ENCODE measurements around the gene IKZF1. TPM values are rescaled to one million over a fixed set of nuclear protein-coding genes. Genes with fewer than 3 reads are reported as not detected.
"Not testable (repeated sequence)": the region's sequence is repeated elsewhere in the genome, so short reads cannot be mapped to it uniquely, and the experiment has no call there.

IKZF1 gene
- total RNA-seq, 1 experiment from 2014 or later = 3.7 TPM

DNA sequence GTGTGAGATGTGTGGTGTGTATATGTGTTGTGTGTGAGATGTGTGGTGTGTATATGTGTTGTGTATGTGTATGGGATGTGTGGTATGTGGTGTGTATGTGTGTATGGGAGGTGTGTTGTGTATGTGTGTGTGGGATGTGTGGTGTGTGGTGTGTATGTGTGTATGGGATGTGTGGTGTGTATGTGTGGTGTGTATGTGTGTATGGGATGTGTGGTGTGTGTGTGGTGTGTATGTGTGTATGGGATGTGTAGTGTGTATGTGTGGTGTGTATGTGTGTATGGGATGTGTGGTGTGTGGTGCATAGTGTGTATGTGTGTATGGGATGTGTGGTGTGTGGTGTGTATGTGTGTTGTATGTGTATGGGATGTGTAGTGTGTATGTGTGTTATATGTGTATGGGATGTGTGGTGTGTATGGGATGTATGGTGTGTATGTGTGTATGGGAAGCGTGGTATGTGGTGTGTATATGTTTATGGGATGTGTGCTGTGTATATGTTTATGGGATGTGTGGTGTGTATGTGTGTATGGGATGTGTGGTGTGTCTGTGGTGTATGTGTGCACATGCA is 30.8 kb downstream of the IKZF1 start:
- intact Hi-C loops (cut with micrococcal nuclease; ENCODE audit: unreplicated experiment) = no loop called here
- no peak for TF ChIP-seq EZH2 (IDR thresholded peaks at IDR 0.05; ENCODE audit: borderline replicate concordance, low read depth, low read length, poor library complexity, severe bottlenecking)
- TF ChIP-seq CTCF (conservative IDR thresholded peaks at IDR 0.05; ENCODE audit: low read depth, low read length) = no peak
- Histone ChIP-seq H3K36me3 (ENCODE audit: insufficient read depth, low read length, poor library complexity, severe bottlenecking) (no peaks in the 10 kb centered on the region), H3K27ac (ENCODE audit: low read depth, low read length, poor library complexity, severe bottlenecking) (no peak overlapping the region), H3K27me3 (replicated peaks; ENCODE audit: insufficient read depth, low read depth, low read length, poor library complexity) (no peaks in the 10 kb centered on the region), H3K4me3 (ENCODE audit: low read depth, low read length, poor library complexity, severe bottlenecking) (no peak overlapping the region), H3K9me3 (ENCODE audit: low read depth, low read length, poor library complexity, severe bottlenecking) (no peaks in the 10 kb centered on the region), H3K4me1 (ENCODE audit: insufficient read depth, low read length, poor library complexity, severe bottlenecking) (peaks cover 11% of the 10 kb centered on the region)
- POLR2A ChIA-PET (ENCODE audit: low non-redundant PET) = no interaction called here
- no TSS peak for BruUV-seq (replicated peaks)
- no peak for DNase-seq (ENCODE audit: low spot score)
- CTCF ChIA-PET = no interaction called here

GRCh38 chr7:50335795-50336754 is 31.6 kb downstream of the IKZF1 start:
- BruUV-seq (replicated peaks) = no TSS peak
- intact Hi-C loops (cut with micrococcal nuclease; ENCODE audit: unreplicated experiment) = no loop called here
- H3K27ac ChIP-seq (ENCODE audit: low read depth, low read length, poor library complexity, severe bottlenecking) = no peak overlapping the region
- TF ChIP-seq EZH2 (IDR thresholded peaks at IDR 0.05; ENCODE audit: borderline replicate concordance, low read depth, low read length, poor library complexity, severe bottlenecking) = no peak
- no peak for TF ChIP-seq CTCF (conservative IDR thresholded peaks at IDR 0.05; ENCODE audit: low read depth, low read length)
- peaks cover 11% of the 10 kb centered on the region for H3K4me1 ChIP-seq (ENCODE audit: insufficient read depth, low read length, poor library complexity, severe bottlenecking)
- ChIA-PET POLR2A (ENCODE audit: low non-redundant PET) (no interaction called here), CTCF (no interaction called here)
- no peaks in the 10 kb centered on the region for H3K36me3 ChIP-seq (ENCODE audit: insufficient read depth, low read length, poor library complexity, severe bottlenecking)
- no peaks in the 10 kb centered on the region for H3K9me3 ChIP-seq (ENCODE audit: low read depth, low read length, poor library complexity, severe bottlenecking)
- DNase-seq (ENCODE audit: low spot score) = peak; percentile 22
- no peak overlapping the region for H3K4me3 ChIP-seq (ENCODE audit: low read depth, low read length, poor library complexity, severe bottlenecking)
- H3K27me3 ChIP-seq (replicated peaks; ENCODE audit: insufficient read depth, low read depth, low read length, poor library complexity) = no peaks in the 10 kb centered on the region

GRCh38 chr7:50336894-50337703 is 32.6 kb downstream of the IKZF1 start:
- BruUV-seq (replicated peaks) = no TSS peak
- no peaks in the 10 kb centered on the region for H3K27me3 ChIP-seq (replicated peaks; ENCODE audit: insufficient read depth, low read depth, low read length, poor library complexity)
- TF ChIP-seq EZH2 (IDR thresholded peaks at IDR 0.05; ENCODE audit: borderline replicate concordance, low read depth, low read length, poor library complexity, severe bottlenecking) = no peak
- TF ChIP-seq CTCF (conservative IDR thresholded peaks at IDR 0.05; ENCODE audit: low read depth, low read length) = no peak
- no peaks in the 10 kb centered on the region for H3K9me3 ChIP-seq (ENCODE audit: low read depth, low read length, poor library complexity, severe bottlenecking)
- no peak overlapping the region for H3K27ac ChIP-seq (ENCODE audit: low read depth, low read length, poor library complexity, severe bottlenecking)
- POLR2A ChIA-PET (ENCODE audit: low non-redundant PET) = no interaction called here
- DNase-seq (ENCODE audit: low spot score) = no peak
- no peak overlapping the region for H3K4me3 ChIP-seq (ENCODE audit: low read depth, low read length, poor library complexity, severe bottlenecking)
- intact Hi-C loops (cut with micrococcal nuclease; ENCODE audit: unreplicated experiment) = no loop called here
- H3K4me1 ChIP-seq (ENCODE audit: insufficient read depth, low read length, poor library complexity, severe bottlenecking) = peaks cover 15% of the 10 kb centered on the region
- no peaks in the 10 kb centered on the region for H3K36me3 ChIP-seq (ENCODE audit: insufficient read depth, low read length, poor library complexity, severe bottlenecking)
- CTCF ChIA-PET = no interaction called here

DNA sequence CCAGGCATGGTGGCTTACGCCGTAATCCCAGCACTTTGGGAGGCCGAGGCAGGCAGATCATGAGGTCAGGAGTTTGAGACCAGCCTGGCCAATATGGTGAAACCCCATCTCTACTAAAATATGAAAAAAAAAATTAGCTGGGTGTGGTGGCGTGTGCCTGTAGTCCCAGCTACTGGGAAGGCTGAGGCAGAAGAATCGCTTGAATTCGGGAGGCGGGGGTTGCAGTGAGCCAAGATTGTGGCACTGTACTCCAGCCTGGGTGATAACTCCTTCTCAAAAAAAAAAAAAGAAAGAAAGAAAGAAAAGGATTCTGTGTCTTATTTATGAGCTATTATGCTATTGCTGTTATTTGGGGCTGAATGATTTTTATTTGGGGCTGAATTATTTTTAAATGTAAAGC is 35.0 kb downstream of the IKZF1 start:
- H3K27me3 ChIP-seq (replicated peaks; ENCODE audit: insufficient read depth, low read depth, low read length, poor library complexity); BruUV-seq (replicated peaks); H3K36me3 ChIP-seq (ENCODE audit: insufficient read depth, low read length, poor library complexity, severe bottlenecking); H3K9me3 ChIP-seq (ENCODE audit: low read depth, low read length, poor library complexity, severe bottlenecking); H3K27ac ChIP-seq (ENCODE audit: low read depth, low read length, poor library complexity, severe bottlenecking); intact Hi-C loops (cut with micrococcal nuclease; ENCODE audit: unreplicated experiment); DNase-seq (ENCODE audit: low spot score); H3K4me3 ChIP-seq (ENCODE audit: low read depth, low read length, poor library complexity, severe bottlenecking); CTCF ChIA-PET: not testable (repeated sequence)
- peaks cover 13% of the 10 kb centered on the region for H3K4me1 ChIP-seq (ENCODE audit: insufficient read depth, low read length, poor library complexity, severe bottlenecking)
- POLR2A ChIA-PET (ENCODE audit: low non-redundant PET) = interaction anchor here (0.6 kb wide), 1 partner anchor 20 kb away, joined by 3 read pairs; no protein-coding TSS in a partner anchor

All from A673 (cell line).